HEK293 (cell line): ENCODE data around the gene TMPRSS11A.

Source experiments
- CTCF ChIA-PET: fragments of 350-600 bp; formaldehyde crosslinking; extraction: SDS; loops from one replicate; lab custom pipeline; 2021; ENCODE audit warnings: antibody characterized with exemption; lab: Yijun Ruan, JAX
- POLR2A ChIA-PET: fragments of 300-600 bp; formaldehyde crosslinking; extraction: SDS; loops from one replicate; lab custom pipeline; 2020; ENCODE audit warnings: antibody characterized with exemption, inconsistent platforms; lab: Yijun Ruan, JAX
- H3K27ac ChIP-seq: fragments of 200-500 bp; sonication (Bioruptor generic); 2 replicates; pipeline ENCODE4 v1.5.1; 2014; ENCODE audit warnings: low read depth, low read length, control low read depth, inconsistent platforms; ENCODE audit errors: extremely low read depth
- H3K36me3 ChIP-seq, 2 experiments: fragments of 200-500 bp in 1 of 2; sonication (Bioruptor generic) in 1 of 2; 1 replicate in 1 of 2; 2 replicates in 1 of 2; pipeline ENCODE4 v1.5.1; 2014 to 2017; ENCODE audit warnings: inconsistent platforms in 2 of 2, low read length in 2 of 2; ENCODE audit not compliant: control insufficient read depth in 2 of 2, insufficient read depth in 1 of 2
- H3K4me1 ChIP-seq: fragments of 200-500 bp; sonication (Bioruptor generic); 2 replicates; pipeline ENCODE4 v1.5.1; 2014; ENCODE audit warnings: mild to moderate bottlenecking, low read length, inconsistent platforms; ENCODE audit not compliant: control insufficient read depth, insufficient read depth
- H3K4me3 ChIP-seq: 2 replicates; pipeline ENCODE4 v1.5.1; 2011; ENCODE audit warnings: low read depth, mild to moderate bottlenecking, control low read depth, low read length, moderate library complexity
- H3K9me3 ChIP-seq: fragments of 200-500 bp; sonication (Bioruptor generic); 2 replicates; pipeline ENCODE4 v1.5.1; 2014; ENCODE audit warnings: low read depth, low read length, inconsistent platforms; ENCODE audit not compliant: control insufficient read depth, insufficient read depth
- GLI4 ChIP-seq: fragments of 450-650 bp; formaldehyde crosslinking; IDR thresholded peaks from 2 replicates; pipeline ENCODE4 v1.5.1; 2016; ENCODE audit warnings: missing biosample characterization, missing genetic modification characterization
- KLF10 ChIP-seq: fragments of 450-650 bp; IDR thresholded peaks from 2 replicates; pipeline ENCODE4 v1.5.1; 2018; ENCODE audit warnings: missing biosample characterization, mild to moderate bottlenecking, missing genetic modification characterization
- KLF9 ChIP-seq: fragments of 450-650 bp; formaldehyde crosslinking; IDR thresholded peaks from 2 replicates; pipeline ENCODE4 v1.5.1; 2016; ENCODE audit warnings: missing biosample characterization, missing genetic modification characterization, low read depth
- TRIM28 ChIP-seq: IDR thresholded peaks from 2 replicates; pipeline ENCODE4 v1.6.1; 2011; ENCODE audit warnings: low read length, control low read depth, borderline replicate concordance
- ZBTB1 ChIP-seq: fragments of 450-650 bp; formaldehyde crosslinking; IDR thresholded peaks from 2 replicates; pipeline ENCODE4 v1.5.1; 2016; ENCODE audit warnings: missing biosample characterization, missing genetic modification characterization
- ZFHX2 ChIP-seq: fragments of 450-650 bp; formaldehyde crosslinking; conservative IDR thresholded peaks from 2 replicates; pipeline ENCODE4 v1.5.1; 2016; ENCODE audit warnings: missing biosample characterization, missing genetic modification characterization
- ZFP37 ChIP-seq: fragments of 450-650 bp; formaldehyde crosslinking; IDR thresholded peaks from 2 replicates; pipeline ENCODE4 v1.5.1; 2016; ENCODE audit warnings: missing biosample characterization, missing genetic modification characterization
- ZNF140 ChIP-seq: fragments of 450-650 bp; formaldehyde crosslinking; IDR thresholded peaks from 2 replicates; pipeline ENCODE4 v1.5.1; 2016; ENCODE audit warnings: missing biosample characterization, missing genetic modification characterization
- ZNF146 ChIP-seq: fragments of 450-650 bp; formaldehyde crosslinking; IDR thresholded peaks from 2 replicates; pipeline ENCODE4 v1.5.1; 2016; ENCODE audit warnings: missing biosample characterization, missing genetic modification characterization
- ZNF155 ChIP-seq: fragments of 450-650 bp; formaldehyde crosslinking; IDR thresholded peaks from 2 replicates; pipeline ENCODE4 v1.5.1; 2016; ENCODE audit warnings: missing biosample characterization, missing genetic modification characterization
- ZNF169 ChIP-seq: fragments of 450-650 bp; formaldehyde crosslinking; IDR thresholded peaks from 2 replicates; pipeline ENCODE4 v1.5.1; 2016; ENCODE audit warnings: missing biosample characterization, missing genetic modification characterization
- ZNF184 ChIP-seq: fragments of 450-650 bp; IDR thresholded peaks from 2 replicates; pipeline ENCODE4 v1.5.1; 2018; ENCODE audit warnings: missing biosample characterization, mild to moderate bottlenecking, missing genetic modification characterization
- ZNF341 ChIP-seq: fragments of 450-650 bp; formaldehyde crosslinking; IDR thresholded peaks from 2 replicates; pipeline ENCODE4; 2016; ENCODE audit warnings: low read depth, missing biosample characterization, missing genetic modification characterization
- ZNF701 ChIP-seq: fragments of 450-650 bp; formaldehyde crosslinking; IDR thresholded peaks from 2 replicates; pipeline ENCODE4 v1.5.1; 2016; ENCODE audit warnings: missing biosample characterization, missing genetic modification characterization
- ZNF707 ChIP-seq: fragments of 450-650 bp; formaldehyde crosslinking; IDR thresholded peaks from 2 replicates; pipeline ENCODE4 v1.5.1; 2016; ENCODE audit warnings: missing biosample characterization, missing genetic modification characterization
- ZNF776 ChIP-seq: fragments of 450-650 bp; formaldehyde crosslinking; IDR thresholded peaks from 2 replicates; pipeline ENCODE4 v1.5.0; 2017; ENCODE audit warnings: missing biosample characterization, missing genetic modification characterization, borderline replicate concordance
- ZSCAN16 ChIP-seq: fragments of 450-650 bp; formaldehyde crosslinking; IDR thresholded peaks from 2 replicates; pipeline ENCODE4 v1.5.1; 2016; ENCODE audit warnings: missing biosample characterization, missing genetic modification characterization
- ZXDB ChIP-seq: fragments of 450-650 bp; formaldehyde crosslinking; IDR thresholded peaks from 2 replicates; pipeline ENCODE4 v1.5.1; 2016; ENCODE audit warnings: missing biosample characterization, missing genetic modification characterization
- TF ChIP-seq, protein P1 (sequence below): fragments of 450-650 bp; formaldehyde crosslinking; IDR thresholded peaks from 2 replicates; pipeline ENCODE4 v1.5.0; 2017; ENCODE audit warnings: missing biosample characterization, missing genetic modification characterization, borderline replicate concordance
- TF ChIP-seq, protein P2 (sequence below): fragments of 450-650 bp; formaldehyde crosslinking; IDR thresholded peaks from 2 replicates; pipeline ENCODE4 v1.5.1; 2017; ENCODE audit warnings: missing biosample characterization, missing genetic modification characterization
- TF ChIP-seq, protein P3 (sequence below): fragments of 450-650 bp; formaldehyde crosslinking; IDR thresholded peaks from 2 replicates; pipeline ENCODE4 v1.5.1; 2016; ENCODE audit warnings: missing biosample characterization, missing genetic modification characterization
- TF ChIP-seq, protein P4 (sequence below): fragments of 450-650 bp; formaldehyde crosslinking; IDR thresholded peaks from 2 replicates; pipeline ENCODE4 v1.5.1; 2016; ENCODE audit warnings: missing biosample characterization, missing genetic modification characterization
- TF ChIP-seq, protein P5 (sequence below): fragments of 450-650 bp; formaldehyde crosslinking; IDR thresholded peaks from 2 replicates; pipeline ENCODE4 v1.5.1; 2017; ENCODE audit warnings: missing biosample characterization, missing genetic modification characterization
- TF ChIP-seq, protein P6 (sequence below): fragments of 450-650 bp; IDR thresholded peaks from 2 replicates; pipeline ENCODE4 v1.5.1; 2018; ENCODE audit warnings: missing biosample characterization, missing genetic modification characterization

TMPRSS11A gene

DNA sequence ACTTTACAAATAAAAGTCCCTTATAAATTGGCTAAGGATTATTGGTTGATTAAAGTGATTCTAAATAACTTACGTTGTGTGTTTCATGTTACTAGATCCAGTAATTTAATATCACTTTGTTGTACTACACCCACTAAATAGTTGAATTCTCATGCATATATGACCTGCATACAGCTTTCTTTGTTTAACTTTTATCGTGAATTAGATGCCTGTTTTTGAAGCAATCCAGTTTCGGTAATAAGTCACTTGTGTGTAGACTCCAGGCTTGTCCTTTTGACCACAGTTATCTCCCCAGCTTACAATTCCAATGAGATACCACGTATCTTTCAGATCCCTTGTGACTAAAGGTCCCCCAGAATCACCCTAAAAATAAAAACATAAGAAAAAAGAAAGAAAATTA lies 52.2 kb downstream of the TMPRSS11A start (continued):
- TF ChIP-seq, protein P1, sequence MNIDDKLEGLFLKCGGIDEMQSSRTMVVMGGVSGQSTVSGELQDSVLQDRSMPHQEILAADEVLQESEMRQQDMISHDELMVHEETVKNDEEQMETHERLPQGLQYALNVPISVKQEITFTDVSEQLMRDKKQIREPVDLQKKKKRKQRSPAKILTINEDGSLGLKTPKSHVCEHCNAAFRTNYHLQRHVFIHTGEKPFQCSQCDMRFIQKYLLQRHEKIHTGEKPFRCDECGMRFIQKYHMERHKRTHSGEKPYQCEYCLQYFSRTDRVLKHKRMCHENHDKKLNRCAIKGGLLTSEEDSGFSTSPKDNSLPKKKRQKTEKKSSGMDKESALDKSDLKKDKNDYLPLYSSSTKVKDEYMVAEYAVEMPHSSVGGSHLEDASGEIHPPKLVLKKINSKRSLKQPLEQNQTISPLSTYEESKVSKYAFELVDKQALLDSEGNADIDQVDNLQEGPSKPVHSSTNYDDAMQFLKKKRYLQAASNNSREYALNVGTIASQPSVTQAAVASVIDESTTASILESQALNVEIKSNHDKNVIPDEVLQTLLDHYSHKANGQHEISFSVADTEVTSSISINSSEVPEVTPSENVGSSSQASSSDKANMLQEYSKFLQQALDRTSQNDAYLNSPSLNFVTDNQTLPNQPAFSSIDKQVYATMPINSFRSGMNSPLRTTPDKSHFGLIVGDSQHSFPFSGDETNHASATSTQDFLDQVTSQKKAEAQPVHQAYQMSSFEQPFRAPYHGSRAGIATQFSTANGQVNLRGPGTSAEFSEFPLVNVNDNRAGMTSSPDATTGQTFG (tag by site-specific recombination), result no peak
- TF ChIP-seq ZNF701 (tag by site-specific recombination) (no peak), ZNF184 (no peak), ZNF169 (tag by site-specific recombination) (no peak)
- TF ChIP-seq, protein P2, sequence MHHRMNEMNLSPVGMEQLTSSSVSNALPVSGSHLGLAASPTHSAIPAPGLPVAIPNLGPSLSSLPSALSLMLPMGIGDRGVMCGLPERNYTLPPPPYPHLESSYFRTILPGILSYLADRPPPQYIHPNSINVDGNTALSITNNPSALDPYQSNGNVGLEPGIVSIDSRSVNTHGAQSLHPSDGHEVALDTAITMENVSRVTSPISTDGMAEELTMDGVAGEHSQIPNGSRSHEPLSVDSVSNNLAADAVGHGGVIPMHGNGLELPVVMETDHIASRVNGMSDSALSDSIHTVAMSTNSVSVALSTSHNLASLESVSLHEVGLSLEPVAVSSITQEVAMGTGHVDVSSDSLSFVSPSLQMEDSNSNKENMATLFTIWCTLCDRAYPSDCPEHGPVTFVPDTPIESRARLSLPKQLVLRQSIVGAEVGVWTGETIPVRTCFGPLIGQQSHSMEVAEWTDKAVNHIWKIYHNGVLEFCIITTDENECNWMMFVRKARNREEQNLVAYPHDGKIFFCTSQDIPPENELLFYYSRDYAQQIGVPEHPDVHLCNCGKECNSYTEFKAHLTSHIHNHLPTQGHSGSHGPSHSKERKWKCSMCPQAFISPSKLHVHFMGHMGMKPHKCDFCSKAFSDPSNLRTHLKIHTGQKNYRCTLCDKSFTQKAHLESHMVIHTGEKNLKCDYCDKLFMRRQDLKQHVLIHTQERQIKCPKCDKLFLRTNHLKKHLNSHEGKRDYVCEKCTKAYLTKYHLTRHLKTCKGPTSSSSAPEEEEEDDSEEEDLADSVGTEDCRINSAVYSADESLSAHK (tag by site-specific recombination), result no peak

DNA sequence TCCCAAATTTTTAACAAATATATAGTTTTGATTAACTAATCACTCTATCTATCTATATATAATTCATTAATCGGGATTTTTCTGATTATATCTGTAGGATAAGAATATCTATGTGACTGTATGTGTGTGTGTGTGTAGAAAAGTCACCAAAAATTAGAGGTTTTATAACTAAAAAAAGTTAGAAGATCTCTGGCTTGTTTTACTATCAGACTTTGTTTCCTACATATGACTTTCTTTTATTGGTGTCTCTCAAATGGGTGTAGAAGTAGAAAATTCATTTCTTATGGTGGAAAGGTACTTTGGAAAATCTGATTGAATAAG lies 52.7 kb downstream of the TMPRSS11A start:
- H3K4me1 ChIP-seq, result no peaks in the 10 kb centered on the region
- no peaks in the 10 kb centered on the region for H3K36me3 ChIP-seq
- ChIA-PET POLR2A (no interaction called here), CTCF (interaction anchor here (0.7 to 2.1 kb wide), 8 partner anchors 8 to 266 kb away, joined by 3 to 5 read pairs (median 4); no protein-coding TSS in a partner anchor)
- no peak overlapping the region for H3K4me3 ChIP-seq
- TF ChIP-seq, protein P3, sequence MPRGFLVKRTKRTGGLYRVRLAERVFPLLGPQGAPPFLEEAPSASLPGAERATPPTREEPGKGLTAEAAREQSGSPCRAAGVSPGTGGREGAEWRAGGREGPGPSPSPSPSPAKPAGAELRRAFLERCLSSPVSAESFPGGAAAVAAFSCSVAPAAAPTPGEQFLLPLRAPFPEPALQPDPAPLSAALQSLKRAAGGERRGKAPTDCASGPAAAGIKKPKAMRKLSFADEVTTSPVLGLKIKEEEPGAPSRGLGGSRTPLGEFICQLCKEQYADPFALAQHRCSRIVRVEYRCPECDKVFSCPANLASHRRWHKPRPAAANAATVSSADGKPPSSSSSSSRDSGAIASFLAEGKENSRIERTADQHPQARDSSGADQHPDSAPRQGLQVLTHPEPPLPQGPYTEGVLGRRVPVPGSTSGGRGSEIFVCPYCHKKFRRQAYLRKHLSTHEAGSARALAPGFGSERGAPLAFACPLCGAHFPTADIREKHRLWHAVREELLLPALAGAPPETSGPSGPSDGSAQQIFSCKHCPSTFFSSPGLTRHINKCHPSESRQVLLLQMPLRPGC, result no peak
- TF ChIP-seq, protein P4, sequence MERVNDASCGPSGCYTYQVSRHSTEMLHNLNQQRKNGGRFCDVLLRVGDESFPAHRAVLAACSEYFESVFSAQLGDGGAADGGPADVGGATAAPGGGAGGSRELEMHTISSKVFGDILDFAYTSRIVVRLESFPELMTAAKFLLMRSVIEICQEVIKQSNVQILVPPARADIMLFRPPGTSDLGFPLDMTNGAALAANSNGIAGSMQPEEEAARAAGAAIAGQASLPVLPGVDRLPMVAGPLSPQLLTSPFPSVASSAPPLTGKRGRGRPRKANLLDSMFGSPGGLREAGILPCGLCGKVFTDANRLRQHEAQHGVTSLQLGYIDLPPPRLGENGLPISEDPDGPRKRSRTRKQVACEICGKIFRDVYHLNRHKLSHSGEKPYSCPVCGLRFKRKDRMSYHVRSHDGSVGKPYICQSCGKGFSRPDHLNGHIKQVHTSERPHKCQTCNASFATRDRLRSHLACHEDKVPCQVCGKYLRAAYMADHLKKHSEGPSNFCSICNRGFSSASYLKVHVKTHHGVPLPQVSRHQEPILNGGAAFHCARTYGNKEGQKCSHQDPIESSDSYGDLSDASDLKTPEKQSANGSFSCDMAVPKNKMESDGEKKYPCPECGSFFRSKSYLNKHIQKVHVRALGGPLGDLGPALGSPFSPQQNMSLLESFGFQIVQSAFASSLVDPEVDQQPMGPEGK (tag by site-specific recombination), result no peak
- TF ChIP-seq, protein P5, sequence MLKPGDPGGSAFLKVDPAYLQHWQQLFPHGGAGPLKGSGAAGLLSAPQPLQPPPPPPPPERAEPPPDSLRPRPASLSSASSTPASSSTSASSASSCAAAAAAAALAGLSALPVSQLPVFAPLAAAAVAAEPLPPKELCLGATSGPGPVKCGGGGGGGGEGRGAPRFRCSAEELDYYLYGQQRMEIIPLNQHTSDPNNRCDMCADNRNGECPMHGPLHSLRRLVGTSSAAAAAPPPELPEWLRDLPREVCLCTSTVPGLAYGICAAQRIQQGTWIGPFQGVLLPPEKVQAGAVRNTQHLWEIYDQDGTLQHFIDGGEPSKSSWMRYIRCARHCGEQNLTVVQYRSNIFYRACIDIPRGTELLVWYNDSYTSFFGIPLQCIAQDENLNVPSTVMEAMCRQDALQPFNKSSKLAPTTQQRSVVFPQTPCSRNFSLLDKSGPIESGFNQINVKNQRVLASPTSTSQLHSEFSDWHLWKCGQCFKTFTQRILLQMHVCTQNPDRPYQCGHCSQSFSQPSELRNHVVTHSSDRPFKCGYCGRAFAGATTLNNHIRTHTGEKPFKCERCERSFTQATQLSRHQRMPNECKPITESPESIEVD (tag by site-specific recombination), result no peak
- TF ChIP-seq ZSCAN16 (tag by site-specific recombination) (no peak), ZNF146 (tag by site-specific recombination) (no peak), ZFP37 (tag by site-specific recombination) (no peak), ZNF140 (tag by site-specific recombination) (no peak), ZNF707 (tag by site-specific recombination) (no peak), KLF10 (tag by site-specific recombination) (no peak), ZNF155 (no peak), ZXDB (tag by site-specific recombination) (no peak), ZNF776 (tag by site-specific recombination) (no peak), ZBTB1 (no peak), GLI4 (tag by site-specific recombination) (no peak), KLF9 (no peak), ZFHX2 (tag by site-specific recombination) (no peak), TRIM28 (no peak), ZNF341 (tag by site-specific recombination) (no peak)
- TF ChIP-seq, protein P6, sequence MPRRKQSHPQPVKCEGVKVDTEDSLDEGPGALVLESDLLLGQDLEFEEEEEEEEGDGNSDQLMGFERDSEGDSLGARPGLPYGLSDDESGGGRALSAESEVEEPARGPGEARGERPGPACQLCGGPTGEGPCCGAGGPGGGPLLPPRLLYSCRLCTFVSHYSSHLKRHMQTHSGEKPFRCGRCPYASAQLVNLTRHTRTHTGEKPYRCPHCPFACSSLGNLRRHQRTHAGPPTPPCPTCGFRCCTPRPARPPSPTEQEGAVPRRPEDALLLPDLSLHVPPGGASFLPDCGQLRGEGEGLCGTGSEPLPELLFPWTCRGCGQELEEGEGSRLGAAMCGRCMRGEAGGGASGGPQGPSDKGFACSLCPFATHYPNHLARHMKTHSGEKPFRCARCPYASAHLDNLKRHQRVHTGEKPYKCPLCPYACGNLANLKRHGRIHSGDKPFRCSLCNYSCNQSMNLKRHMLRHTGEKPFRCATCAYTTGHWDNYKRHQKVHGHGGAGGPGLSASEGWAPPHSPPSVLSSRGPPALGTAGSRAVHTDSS (tag by site-specific recombination), result no peak
- H3K27ac ChIP-seq, result no peak overlapping the region
- H3K9me3 ChIP-seq, result no peaks in the 10 kb centered on the region
